GM21528 (cell line): ENCODE data around the gene RPL39L.
"Not testable (repeated sequence)": the region's sequence is repeated elsewhere in the genome, so short reads cannot be mapped to it uniquely, and the experiment has no call there.

ENCODE experiments used
- ATAC-seq: cut with Tn5 transposase; IDR thresholded peaks from one replicate; pipeline ENCODE4 v1.9.1; 2021; ENCODE audit warnings: mild to moderate bottlenecking, moderate library complexity; ENCODE audit not compliant: unreplicated experiment, low FRiP score

Gene RPL39L

DNA sequence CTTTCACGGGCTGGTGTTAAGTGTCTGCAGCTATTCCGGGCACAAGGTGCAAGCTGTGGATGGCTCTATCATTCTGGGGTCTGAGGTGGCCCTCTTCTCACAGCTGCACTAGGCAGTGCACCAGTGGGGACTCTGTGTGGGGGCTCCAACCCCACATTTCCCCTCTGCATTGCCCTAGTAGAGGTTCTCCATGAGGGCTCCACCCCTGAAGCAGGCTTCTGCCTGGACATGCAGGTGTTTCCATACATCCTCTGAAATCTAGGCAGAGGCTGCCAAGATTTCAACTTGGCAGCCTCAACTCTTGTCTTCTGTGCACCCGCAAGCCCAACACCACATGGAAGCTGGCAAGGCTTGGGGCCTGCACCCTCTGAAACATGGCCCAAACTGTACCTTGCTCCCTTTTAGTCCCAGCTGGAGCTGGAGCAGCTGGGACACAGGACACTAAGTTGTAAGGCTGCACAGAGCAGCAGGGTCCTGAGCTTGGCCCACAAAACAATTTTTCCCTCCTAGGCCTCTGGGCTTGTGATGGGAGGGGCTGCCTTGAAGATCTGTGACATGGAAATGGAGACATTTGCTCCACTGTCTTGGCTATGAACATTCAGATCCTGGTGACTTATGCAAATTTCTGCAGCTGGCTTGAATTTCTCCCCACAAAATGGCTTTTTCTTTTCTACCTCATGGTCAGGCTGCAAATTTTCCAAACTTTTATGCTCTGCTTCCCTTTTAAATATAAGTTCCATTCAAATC lies 6.0 kb upstream of the RPL39L start:
- no peak for ATAC-seq

DNA sequence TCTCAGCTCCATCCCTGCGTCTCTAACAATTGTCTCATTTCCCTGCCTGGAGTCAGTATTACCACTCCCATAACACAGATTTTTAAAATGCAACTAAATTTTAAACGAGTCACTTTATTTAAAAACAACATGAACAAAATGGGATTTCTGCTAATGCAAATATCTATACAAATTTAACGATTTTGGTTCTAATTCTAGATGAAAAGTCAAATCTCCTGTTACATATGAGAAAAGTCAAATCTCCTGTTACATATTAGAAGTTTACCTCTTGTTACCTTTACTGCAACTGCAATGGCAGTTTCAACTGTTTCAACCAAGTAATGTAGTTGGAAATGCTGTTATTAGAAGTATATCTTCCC lies 578 bp upstream of the RPL39L start:
- ATAC-seq: no peak

DNA sequence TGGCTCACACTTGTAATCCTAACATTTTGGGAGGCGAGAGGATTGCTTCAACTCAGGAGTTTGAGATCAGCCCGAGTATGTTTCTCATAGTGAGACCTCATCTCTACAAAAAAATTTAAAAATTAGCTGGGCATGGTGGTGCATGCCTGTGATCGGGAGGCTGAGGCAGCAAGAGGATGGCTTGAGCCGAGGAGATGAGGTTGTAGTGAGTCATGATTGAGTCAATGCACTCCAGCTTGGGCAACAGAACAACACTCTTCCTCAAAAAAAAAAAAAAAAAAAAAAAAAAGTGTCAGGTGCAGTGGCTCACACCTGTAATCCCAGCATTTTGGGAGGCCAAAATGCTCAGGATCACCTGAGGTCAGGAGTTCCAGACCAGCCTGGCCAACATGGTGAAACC lies 2.4 kb downstream of the RPL39L start:
- no peak for ATAC-seq

DNA sequence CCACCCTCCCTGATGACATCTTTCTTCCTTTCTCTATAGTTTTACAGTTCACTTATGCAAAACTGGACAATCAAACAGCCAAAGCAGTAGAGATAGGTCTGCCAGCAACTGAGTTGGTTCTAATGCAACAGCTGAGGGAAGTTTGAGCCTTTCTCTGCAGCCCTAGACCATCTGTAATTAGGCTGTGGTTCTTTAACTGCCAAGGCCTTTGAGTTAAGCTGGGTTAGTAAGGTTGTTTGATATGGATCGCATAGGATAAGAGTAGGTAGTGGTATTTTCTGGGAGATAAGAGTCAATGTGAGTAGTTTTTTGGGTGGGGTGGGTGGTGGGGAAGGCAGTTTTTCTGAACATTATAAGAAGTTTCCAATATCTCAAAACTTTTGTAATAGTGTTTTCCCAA lies 3.0 kb downstream of the RPL39L start:
- ATAC-seq: no peak

DNA sequence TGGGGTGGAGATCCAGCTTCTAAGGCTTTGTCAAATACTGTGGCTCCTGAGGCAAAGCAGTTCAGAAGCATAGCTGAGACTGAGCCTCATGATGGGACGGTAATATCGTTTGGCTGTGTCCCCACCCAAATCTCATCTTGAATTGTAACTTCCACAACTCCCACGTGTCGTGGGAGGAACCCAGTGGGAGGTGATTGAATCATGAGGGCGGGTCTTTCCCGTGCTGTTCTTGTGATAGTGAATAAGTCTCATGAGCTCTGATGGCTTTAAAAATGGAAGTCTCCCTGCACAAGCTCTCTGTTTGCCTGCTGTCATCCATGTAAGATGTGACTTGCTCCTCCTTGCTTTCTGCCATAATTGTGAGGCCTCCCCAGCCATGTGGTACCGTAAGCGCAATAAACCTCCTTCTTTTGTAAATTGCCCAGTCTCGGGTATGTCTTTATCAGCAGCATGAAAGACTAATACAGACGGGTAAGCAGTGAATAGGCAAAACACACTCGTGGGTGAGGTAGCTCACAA lies 4.1 kb downstream of the RPL39L start:
- ATAC-seq: not testable (repeated sequence)

DNA sequence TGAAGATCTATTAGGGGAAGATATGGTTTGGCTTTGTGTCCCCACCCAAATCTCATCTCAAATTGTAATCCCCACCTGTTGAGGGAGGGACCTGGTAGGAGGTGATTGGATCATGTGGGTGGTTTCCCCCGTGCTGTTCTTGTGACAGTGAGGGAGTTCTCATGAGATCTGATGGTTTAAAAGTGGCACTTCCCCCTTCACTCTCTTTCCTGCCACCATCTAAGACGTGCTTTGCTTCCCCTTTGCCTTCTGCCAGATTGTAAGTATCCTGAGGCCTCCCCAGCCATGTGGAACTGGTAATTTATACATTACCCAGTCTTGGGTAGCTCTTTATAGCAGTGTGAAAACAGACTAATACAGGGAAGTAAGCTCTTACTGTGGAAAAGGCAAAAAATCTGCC lies 6.1 kb downstream of the RPL39L start:
- ATAC-seq: not testable (repeated sequence)

DNA sequence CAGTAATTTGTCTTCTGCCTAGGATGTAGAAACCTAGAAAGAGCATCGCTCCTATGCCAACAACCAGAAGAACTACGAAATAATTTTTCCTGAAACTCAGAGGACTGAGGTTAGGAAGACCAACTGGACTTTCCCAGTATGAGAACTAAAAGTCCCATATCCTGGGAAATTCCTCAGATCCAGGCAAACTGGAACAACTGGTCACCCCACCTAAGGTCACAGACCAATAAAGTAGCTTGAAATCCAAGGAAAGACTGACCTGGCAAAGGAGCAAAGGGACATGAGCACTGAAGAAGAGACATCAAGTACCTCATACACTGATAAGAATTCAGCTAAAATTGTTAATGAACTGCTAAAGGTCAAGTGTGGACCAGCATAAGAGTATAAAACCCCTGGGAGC lies 6.6 kb downstream of the RPL39L start:
- no peak for ATAC-seq

DNA sequence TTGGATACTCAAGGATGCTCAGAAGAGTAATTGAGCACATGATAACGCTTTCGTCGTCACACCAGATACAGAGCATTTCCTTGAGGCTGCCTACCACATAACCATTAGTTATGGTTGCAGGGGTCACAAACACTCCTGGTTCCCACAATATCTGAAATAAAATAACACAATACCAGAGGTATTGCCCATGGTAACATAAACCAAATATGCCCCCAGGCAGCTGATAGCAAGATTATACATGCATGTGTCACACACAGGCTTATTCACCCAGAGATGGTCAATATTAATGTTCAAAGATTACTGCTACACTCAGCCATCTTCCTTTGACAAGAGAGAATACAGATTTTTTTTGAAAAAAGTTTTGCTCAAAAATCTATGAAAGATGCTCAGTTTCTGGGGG lies 7.3 kb downstream of the RPL39L start:
- no peak for ATAC-seq

DNA sequence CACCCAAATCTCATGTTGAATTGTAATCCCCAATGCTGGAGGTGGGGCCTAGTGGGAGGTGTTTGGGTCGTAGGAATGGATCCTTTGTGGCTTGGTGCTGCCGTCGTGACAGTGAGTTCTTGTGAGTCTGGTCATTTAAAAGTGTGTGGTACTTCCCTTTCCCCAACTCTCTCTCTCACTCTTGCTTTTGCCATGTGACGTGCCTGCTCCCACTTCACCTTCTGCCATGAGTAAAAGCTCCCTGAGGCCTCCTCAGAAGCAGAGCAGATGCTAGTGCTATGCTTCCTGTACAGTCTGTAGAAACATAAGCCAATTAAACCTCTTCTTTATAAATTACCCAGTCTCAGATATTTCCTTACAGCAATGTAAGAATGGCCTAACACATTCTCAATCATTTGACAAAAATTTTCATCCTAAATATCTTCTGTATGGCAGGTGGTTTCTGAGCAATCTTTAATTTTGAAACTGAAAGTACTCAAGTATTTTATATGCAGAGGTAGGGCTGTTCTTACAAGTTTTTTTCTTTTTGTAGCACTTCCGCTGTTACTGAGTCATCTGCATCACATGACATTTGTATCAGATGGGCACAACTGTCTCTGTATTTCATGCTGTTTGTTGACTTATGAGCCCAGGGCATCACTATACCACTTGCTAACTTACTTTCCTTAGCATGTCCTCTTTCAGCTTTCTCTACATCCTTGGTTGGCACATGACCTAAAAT lies 8.8 kb downstream of the RPL39L start:
- peak; percentile 65 for ATAC-seq

DNA sequence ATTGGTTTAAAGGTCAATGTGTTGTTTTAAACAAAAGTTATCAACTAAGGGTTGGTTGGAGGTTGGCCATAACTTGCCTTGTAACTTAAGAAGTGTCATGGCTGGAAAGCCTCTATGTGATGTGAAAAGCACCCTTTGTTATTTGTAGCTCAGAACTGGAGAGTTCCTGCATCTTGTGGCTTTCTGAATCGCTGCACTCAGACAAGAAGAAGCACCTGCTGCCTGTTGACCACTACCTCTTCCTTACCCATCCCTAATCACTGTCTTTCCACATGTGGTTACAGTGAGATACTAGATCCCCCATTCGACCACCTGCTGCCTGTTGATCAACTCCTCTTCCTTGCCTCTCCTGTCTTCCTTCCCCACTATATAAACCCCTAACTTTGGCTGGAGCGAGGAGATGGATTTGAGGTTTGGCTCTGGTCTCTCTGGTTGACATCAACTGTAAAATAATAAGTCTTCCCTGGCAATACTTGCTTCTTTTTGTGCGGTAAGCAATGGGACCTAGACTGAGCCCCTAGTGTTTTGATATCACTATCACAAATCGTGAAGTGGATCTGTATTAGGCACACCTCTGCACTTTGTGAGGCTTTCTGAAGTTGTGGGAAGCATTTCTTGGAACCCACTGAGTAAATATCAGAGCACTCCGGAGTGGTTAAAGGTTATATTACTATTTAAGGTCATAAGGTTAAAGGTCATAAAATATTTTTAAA lies 13.8 kb downstream of the RPL39L start:
- ATAC-seq: no peak

DNA sequence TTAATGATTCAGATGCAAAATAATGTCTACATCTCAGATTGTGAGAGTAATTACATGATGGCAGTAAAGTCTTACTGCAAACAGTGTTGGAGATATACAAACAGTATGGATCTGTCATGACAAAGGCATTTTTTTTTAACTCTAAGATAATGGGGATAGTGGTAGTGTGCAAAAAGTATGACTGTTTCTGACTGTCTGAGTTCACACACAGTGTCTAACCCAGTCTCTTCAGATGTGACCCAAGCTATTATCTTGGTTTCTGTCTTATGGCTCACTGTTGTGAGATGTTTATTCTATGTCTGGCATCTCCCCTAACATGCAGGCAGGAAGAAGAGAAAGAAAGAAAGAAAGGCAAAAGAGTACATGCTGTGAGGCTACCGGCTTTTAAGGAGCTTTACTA lies 17.0 kb downstream of the RPL39L start:
- no peak for ATAC-seq

DNA sequence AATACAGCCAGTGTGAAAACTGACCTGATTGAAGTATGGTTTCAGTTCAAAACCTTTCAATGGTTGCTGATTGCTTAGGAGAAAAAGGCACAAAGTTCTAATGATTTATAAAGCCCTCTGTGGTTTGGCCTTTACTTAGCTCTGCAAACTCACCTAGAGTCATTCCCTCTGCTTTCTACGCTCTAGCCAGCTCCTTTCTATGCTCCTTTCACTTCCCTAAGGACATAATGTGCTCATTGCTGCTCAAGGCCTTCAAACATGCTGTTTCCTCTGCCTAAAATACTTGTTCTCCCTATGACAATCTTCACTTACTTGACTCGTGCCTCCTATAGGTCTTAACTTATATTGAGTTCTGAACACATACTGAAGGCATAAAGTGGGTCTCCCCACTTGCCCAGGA lies 19.0 kb downstream of the RPL39L start:
- no peak for ATAC-seq

DNA sequence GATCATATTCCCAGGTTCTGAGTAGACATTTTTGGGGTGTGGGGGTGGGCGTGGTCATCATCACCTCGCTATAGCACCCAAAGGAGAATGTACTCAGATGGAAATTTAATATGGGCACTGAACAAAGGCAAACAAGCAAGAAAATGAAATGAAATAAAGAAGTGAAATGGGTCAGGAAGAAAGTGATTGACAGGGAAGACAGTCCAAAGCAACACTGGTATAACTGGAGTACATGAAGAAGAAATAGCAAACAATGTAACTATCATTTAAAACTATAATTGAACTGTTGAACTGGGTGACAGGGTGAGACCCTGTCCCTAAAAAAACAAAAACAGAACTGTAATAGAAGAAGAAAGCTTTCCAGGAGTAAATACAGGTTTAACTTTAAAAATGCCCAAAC lies 24.8 kb downstream of the RPL39L start:
- ATAC-seq: no peak

DNA sequence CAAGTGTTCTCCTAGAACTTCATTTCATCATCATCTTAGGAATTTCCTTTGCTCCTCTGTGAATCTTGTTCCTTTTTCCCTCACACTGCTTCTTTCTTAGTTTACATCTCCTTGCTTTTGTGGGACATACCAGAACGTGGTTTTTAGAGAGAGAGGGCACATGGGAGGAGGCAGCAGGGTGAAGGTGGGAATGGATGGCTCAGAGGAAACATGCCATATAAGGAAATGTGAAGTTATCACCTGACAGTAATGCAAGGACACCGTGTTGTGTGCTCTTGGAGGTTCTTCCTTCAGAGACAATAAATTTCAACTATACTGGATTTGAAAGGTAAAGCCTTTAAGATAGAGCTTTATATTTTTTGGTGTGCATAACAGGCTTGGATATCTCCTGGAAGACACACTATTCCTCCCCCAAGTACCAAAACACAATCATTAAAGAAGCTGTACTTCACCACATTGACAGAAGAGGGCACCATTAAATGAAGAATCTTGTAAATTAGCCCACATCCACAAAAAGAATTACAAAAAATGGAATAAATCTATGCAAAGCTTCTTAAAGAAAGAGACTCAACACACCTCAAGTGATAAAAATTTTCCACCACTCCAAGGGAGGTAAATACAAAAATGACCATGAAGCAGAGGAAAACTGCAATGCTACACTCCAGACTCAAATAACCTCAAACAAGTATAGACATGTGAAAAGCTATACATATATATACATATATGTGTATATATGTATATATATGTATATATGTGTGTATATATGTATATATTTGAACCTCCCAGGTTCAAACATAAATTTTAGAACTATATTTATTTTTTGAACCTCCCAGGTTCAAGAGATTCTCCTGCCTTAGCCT lies 26.1 kb downstream of the RPL39L start:
- no peak for ATAC-seq

DNA sequence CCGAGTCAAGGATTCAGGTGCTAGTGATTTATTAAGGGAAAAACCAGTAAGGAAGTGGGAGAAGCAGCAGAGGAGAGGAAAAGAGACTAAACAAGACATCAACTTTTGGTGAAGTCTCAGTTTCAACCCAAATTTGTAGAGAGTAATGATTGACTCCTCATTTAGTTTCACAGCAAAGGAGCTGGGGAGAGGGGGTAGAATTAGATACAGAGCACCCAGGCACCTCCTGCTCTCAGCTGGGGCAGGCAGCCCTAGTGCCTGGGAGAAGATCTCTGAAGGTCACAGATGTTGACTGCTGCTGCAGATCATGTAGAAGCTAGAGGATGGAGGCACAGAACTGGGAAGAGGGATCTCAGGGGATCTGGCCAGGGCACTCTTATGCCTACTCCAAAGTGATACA lies 29.1 kb downstream of the RPL39L start:
- ATAC-seq: no peak

DNA sequence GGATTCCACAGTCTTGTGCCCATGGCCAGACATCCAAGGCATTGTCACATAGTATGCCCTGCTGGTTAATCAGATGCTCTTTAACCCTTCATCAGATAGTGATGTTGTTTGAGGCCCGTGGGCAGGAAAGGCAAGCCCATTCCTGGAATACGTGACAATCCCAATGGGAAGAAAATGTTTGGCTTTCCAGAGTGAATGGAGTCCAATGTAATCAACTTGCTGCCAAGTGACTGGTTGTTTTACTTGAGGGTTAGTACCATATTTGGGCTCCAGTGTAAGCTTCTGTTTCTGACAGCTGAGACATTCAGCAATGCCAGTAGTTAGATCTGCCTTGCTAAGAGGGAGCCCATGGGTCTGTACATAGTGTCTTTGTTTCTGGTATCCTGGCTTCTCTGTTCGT lies 31.3 kb downstream of the RPL39L start:
- ATAC-seq: no peak

DNA sequence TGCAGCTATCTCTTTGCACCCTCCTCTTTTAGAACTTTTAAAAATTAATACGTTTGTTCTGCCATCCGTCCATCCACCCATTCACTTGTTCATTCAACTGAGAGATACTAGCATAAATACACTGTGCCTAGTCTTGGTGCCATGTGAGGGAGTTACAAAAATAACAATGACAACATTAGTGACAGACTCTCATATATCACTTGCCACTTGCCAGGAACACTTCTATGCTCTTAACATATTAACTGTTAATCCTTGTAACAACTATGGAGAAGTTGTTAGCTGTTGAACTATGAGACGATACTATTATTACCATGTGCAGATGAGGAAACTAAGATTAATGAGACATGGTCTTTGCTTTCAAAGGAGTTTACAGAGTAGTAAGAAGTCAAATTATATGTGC lies 33.6 kb downstream of the RPL39L start:
- ATAC-seq: no peak

DNA sequence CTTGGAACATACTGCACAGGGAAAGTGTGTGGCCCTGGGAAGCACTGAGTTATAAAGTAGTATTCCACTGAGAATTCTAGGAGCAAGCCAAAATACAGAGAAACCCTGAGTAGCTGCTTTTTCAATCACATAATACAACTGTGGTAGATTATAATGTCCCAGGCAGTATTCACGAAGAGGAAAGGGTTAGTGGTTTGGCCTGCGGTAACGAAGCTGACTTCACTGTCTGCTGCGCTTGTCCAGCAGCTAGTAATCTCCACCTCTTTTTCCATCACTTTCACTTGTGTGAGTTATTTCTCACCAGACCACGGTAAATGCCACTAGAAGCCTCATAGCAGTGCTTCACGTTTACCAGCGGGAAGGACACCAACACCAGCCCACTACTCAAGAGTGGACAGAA lies 34.4 kb downstream of the RPL39L start:
- no peak for ATAC-seq

DNA sequence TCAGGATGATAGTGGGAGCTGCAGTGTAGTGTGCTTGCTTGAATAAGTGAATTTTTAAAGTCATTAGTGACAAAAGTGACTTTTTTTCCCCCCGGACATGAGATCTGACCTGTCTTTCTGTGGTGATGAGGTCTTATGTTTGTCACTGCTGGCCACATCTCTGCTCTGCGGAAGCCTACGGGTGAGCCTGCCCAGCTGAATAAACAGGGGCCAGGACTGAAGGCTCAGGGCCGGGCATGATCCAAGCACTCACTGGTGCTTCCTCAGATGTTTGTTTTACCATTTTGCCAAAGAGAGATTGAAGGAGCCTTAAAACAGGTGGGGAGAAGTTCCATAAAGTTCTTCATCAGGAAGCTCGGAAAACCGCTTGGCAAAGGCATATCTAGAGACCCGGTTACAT lies 35.0 kb downstream of the RPL39L start:
- no peak for ATAC-seq

DNA sequence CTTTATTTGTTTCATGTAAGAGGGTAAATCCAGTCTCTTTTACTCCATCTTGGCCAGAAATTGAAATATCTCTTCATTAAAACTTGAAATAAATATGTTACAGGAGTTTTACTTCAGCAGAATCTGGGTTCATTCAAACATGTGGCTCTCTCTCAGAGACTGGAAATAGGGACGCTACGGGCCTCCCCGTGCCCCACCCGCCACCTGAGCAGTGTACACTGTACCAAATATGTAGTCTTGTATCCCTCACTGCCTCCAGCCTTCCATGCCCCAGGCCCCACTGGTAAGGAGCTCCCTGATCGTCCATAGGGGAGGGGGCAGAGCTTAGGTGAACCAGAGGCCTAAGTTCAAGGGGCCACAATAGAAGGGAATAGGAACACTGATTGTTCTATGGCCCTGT lies 36.0 kb downstream of the RPL39L start:
- ATAC-seq: no peak
